GM12878 (cell line): ENCODE results near the gene SURF4. TPM values are rescaled to one million over a fixed set of nuclear protein-coding genes. Genes with fewer than 3 reads are reported as not detected.

Experiments
- NFYB ChIP-seq: IDR thresholded peaks from 2 replicates; pipeline ENCODE4 v1.6.1; 2011; ENCODE audit warnings: low read depth, mild to moderate bottlenecking, low read length, improper control_type of control experiment, moderate library complexity; ENCODE audit not compliant: insufficient read depth
- SREBF1 ChIP-seq: IDR thresholded peaks from 2 replicates; pipeline ENCODE4 v1.6.1; 2012; ENCODE audit warnings: mild to moderate bottlenecking, low read length
- ZNF217 ChIP-seq: fragments of 450-650 bp; IDR thresholded peaks from 2 replicates; pipeline ENCODE4 v1.6.1; 2017; ENCODE audit warnings: antibody characterized with exemption, mild to moderate bottlenecking
- polyA plus RNA-seq, 11 experiments: library from polyadenylated mRNA; depleted of rRNA in 4 of 11; unstranded in 6 of 11; stranded (reverse) in 5 of 11; fragments of >200 nt; fragmentation: Nextera tagmentation in 4 of 11; fragmentation: Illumina TruSeq in 1 of 11; extraction: Ambion mirVana in 4 of 11; extraction: Trizol in 1 of 11; gene quantifications; 1 replicate in 1 of 11; 2 replicates in 10 of 11; pipeline versions ENCODE4 v1.2.1 to v1.2.3, GENCODE V29; 2011 to 2016; ENCODE audit warnings: inconsistent platforms in 2 of 11, missing spikeins in 2 of 11, low read depth in 1 of 11
- total RNA-seq, 4 experiments: library from RNA; depleted of rRNA in 3 of 4; stranded (reverse); fragments of >200 nt in 3 of 4; fragmentation: Illumina TruSeq in 1 of 4; extraction: Trizol in 1 of 4; gene quantifications; 2 replicates each; pipeline versions ENCODE4 v1.2.1 to v1.2.3, GENCODE V29; 2013 to 2021
- TF ChIP-seq, protein P1 (sequence below): fragments of 450-650 bp; conservative IDR thresholded peaks from 2 replicates; pipeline ENCODE4 v1.6.1; 2017; ENCODE audit warnings: mild to moderate bottlenecking, moderate library complexity
- TF ChIP-seq, protein P2 (sequence below): IDR thresholded peaks from 2 replicates; pipeline ENCODE4 v1.6.1; 2012; ENCODE audit warnings: improper control_type of control experiment, low read depth, low read length; ENCODE audit not compliant: insufficient replicate concordance
- TF ChIP-seq, protein P3 (sequence below): fragments of 450-650 bp; IDR thresholded peaks from 2 replicates; pipeline ENCODE4 v1.6.1; 2017; ENCODE audit warnings: mild to moderate bottlenecking
- TF ChIP-seq, protein P4 (sequence below): IDR thresholded peaks from 2 replicates; pipeline ENCODE4 v1.6.1; 2011; ENCODE audit warnings: borderline replicate concordance, low read depth, mild to moderate bottlenecking, moderate library complexity, mixed read lengths, low read length; ENCODE audit not compliant: insufficient read depth; ENCODE audit errors: extremely low read length

Gene SURF4
- total and polyA plus RNA-seq, 10 of the 15 experiments (the other 5 are each of a cell fraction or from before 2014, with no cell fraction given) = 6.4 to 134 (median 78.7) TPM

DNA sequence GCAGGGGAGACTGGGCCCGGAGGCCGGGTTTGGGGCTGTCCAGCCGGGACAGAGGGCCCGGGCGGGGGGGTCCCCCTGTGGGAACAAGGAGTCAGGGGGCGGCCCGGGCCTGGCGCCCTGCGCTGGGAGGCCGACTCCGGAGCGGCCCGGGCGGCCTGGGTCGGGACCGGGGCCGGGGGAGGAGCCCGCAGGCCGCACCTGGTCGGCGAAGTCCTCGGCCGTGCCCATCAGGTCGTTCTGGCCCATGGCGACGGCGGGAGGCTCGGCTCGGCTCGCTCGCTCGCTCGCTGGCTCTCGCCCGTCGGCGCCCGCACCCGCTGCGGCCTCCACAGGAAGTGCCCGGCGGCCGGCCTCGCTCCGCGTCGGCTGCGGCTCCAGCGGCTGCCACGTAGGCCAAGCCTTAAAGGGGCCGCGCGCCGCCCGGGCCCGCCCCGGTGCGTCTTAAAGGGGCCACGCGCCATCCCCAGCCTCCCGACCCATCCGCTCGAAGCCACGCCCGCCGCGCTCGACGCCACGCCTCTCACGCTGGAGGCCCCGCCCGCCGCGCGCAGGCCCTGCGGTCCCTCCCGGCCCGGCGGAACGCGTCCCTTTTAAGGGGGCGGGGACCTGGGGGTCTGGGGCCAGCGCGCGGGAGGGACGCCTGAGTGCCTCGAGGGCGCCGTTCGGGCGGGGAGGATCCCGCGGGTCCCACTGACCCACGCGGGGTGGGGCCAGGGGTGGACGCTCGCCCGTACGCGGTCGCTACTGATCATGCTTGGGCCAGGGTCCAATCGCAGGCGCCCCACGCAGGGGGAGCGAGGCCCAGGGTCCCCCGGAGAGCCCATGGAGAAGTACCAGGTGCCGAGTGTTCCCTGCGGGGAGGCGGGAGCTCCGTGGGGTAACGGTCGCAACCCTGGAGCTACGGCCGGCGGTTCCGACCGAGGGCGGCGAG, at the start of gene SURF4, which contains the start of gene STKLD1 (continued):
- TF ChIP-seq, protein P1, sequence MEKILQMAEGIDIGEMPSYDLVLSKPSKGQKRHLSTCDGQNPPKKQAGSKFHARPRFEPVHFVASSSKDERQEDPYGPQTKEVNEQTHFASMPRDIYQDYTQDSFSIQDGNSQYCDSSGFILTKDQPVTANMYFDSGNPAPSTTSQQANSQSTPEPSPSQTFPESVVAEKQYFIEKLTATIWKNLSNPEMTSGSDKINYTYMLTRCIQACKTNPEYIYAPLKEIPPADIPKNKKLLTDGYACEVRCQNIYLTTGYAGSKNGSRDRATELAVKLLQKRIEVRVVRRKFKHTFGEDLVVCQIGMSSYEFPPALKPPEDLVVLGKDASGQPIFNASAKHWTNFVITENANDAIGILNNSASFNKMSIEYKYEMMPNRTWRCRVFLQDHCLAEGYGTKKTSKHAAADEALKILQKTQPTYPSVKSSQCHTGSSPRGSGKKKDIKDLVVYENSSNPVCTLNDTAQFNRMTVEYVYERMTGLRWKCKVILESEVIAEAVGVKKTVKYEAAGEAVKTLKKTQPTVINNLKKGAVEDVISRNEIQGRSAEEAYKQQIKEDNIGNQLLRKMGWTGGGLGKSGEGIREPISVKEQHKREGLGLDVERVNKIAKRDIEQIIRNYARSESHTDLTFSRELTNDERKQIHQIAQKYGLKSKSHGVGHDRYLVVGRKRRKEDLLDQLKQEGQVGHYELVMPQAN = peak; percentile 96; the same call in 1 of the 2 replicates
- TF ChIP-seq, protein P2, sequence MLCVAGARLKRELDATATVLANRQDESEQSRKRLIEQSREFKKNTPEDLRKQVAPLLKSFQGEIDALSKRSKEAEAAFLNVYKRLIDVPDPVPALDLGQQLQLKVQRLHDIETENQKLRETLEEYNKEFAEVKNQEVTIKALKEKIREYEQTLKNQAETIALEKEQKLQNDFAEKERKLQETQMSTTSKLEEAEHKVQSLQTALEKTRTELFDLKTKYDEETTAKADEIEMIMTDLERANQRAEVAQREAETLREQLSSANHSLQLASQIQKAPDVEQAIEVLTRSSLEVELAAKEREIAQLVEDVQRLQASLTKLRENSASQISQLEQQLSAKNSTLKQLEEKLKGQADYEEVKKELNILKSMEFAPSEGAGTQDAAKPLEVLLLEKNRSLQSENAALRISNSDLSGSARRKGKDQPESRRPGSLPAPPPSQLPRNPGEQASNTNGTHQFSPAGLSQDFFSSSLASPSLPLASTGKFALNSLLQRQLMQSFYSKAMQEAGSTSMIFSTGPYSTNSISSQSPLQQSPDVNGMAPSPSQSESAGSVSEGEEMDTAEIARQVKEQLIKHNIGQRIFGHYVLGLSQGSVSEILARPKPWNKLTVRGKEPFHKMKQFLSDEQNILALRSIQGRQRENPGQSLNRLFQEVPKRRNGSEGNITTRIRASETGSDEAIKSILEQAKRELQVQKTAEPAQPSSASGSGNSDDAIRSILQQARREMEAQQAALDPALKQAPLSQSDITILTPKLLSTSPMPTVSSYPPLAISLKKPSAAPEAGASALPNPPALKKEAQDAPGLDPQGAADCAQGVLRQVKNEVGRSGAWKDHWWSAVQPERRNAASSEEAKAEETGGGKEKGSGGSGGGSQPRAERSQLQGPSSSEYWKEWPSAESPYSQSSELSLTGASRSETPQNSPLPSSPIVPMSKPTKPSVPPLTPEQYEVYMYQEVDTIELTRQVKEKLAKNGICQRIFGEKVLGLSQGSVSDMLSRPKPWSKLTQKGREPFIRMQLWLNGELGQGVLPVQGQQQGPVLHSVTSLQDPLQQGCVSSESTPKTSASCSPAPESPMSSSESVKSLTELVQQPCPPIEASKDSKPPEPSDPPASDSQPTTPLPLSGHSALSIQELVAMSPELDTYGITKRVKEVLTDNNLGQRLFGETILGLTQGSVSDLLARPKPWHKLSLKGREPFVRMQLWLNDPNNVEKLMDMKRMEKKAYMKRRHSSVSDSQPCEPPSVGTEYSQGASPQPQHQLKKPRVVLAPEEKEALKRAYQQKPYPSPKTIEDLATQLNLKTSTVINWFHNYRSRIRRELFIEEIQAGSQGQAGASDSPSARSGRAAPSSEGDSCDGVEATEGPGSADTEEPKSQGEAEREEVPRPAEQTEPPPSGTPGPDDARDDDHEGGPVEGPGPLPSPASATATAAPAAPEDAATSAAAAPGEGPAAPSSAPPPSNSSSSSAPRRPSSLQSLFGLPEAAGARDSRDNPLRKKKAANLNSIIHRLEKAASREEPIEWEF = no peak
- TF ChIP-seq NFYB (peak; percentile 73), SREBF1 (no peak), ZNF217 (no peak; the same call in 1 of the 2 replicates)
- TF ChIP-seq, protein P3, sequence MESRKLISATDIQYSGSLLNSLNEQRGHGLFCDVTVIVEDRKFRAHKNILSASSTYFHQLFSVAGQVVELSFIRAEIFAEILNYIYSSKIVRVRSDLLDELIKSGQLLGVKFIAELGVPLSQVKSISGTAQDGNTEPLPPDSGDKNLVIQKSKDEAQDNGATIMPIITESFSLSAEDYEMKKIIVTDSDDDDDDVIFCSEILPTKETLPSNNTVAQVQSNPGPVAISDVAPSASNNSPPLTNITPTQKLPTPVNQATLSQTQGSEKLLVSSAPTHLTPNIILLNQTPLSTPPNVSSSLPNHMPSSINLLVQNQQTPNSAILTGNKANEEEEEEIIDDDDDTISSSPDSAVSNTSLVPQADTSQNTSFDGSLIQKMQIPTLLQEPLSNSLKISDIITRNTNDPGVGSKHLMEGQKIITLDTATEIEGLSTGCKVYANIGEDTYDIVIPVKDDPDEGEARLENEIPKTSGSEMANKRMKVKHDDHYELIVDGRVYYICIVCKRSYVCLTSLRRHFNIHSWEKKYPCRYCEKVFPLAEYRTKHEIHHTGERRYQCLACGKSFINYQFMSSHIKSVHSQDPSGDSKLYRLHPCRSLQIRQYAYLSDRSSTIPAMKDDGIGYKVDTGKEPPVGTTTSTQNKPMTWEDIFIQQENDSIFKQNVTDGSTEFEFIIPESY = no peak; the same call in 1 of the 2 replicates
- TF ChIP-seq, protein P4, sequence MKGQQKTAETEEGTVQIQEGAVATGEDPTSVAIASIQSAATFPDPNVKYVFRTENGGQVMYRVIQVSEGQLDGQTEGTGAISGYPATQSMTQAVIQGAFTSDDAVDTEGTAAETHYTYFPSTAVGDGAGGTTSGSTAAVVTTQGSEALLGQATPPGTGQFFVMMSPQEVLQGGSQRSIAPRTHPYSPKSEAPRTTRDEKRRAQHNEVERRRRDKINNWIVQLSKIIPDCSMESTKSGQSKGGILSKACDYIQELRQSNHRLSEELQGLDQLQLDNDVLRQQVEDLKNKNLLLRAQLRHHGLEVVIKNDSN = no peak
